OCI-LY7 (cell line): ENCODE data around the gene TMOD3.

Source experiments
- CTCF ChIP-seq: fragments of 200-600 bp; sonication (generic); conservative IDR thresholded peaks from 2 replicates; pipeline ENCODE4 v1.5.1; 2014; ENCODE audit warnings: mild to moderate bottlenecking, antibody characterized with exemption, low read length, moderate library complexity, mixed read lengths
- EZH2phosphoT487 ChIP-seq: fragments of 200-600 bp; sonication (generic); IDR thresholded peaks from 2 replicates; pipeline ENCODE4 v1.6.1; 2018; ENCODE audit warnings: low read depth, borderline replicate concordance, mild to moderate bottlenecking, mixed run types, antibody characterized with exemption, low read length, moderate library complexity, mixed read lengths

GRCh38 chr15:51924156-51925068 lies 95.0 kb downstream of the TMOD3 start:
- no peak for TF ChIP-seq CTCF
- TF ChIP-seq EZH2phosphoT487 = no peak
